PC-3 (cell line): ENCODE results near the gene ZNF483. TPM values are rescaled to one million over a fixed set of nuclear protein-coding genes. Genes with fewer than 3 reads are reported as not detected.
"Not testable (repeated sequence)": the region's sequence is repeated elsewhere in the genome, so short reads cannot be mapped to it uniquely, and the experiment has no call there.

ENCODE experiments used
- ATAC-seq: fragments of 200-7000 bp; cut with Tn5 transposase; 2 replicates; pipeline ENCODE4 v1.9.1; 2020; ENCODE audit warnings: mild to moderate bottlenecking, moderate library complexity
- BruUV-seq: library from RNA; stranded (reverse); fragments of 400-500 nt; replicated peaks from 2 replicates; lab custom pipeline; 2021; lab: Mats Ljungman, UMichigan
- CTCF ChIA-PET: fragments of 300-600 bp; sonication (Branson Sonifier 250); formaldehyde crosslinking; loops from one replicate; lab custom pipeline; 2022; ENCODE audit warnings: antibody characterized with exemption; lab: Charles Lee
- POLR2A ChIA-PET: fragments of 300-600 bp; sonication (Branson Sonifier 250); formaldehyde crosslinking; loops from one replicate; lab custom pipeline; 2022; ENCODE audit warnings: antibody characterized with exemption; ENCODE audit not compliant: unreplicated experiment; lab: Charles Lee
- DNase-seq: peaks from one replicate; pipeline ENCODE4 v3.0.0-alpha.2; 2015
- H2AFZ ChIP-seq: fragments of 300-600 bp; sonication (generic); 2 replicates; pipeline ENCODE4 v1.6.0; 2016; ENCODE audit warnings: antibody characterized with exemption, low read length
- H3F3A ChIP-seq: fragments of 300-600 bp; sonication (generic); one replicate; pipeline ENCODE4 v1.6.0; 2017; ENCODE audit warnings: antibody characterized with exemption, low read length, control low read depth, mild to moderate bottlenecking; ENCODE audit not compliant: unreplicated experiment
- H3K27ac ChIP-seq: fragments of 300-600 bp; sonication (generic); 2 replicates; pipeline ENCODE4 v1.5.1; 2016; ENCODE audit warnings: mild to moderate bottlenecking, low read length
- H3K27me3 ChIP-seq: fragments of 300-600 bp; sonication (generic); 2 replicates; pipeline ENCODE4 v1.6.1; 2016; ENCODE audit warnings: low read length, mixed read lengths
- H3K36me3 ChIP-seq: fragments of 300-600 bp; sonication (generic); 2 replicates; pipeline ENCODE4 v1.6.1; 2016; ENCODE audit warnings: low read depth, mixed run types, low read length, mixed read lengths
- H3K4me1 ChIP-seq: fragments of 300-600 bp; sonication (generic); 2 replicates; pipeline ENCODE4 v1.5.1; 2016; ENCODE audit warnings: low read length; ENCODE audit not compliant: insufficient read depth
- H3K4me2 ChIP-seq: fragments of 300-600 bp; sonication (generic); 2 replicates; pipeline ENCODE4 v1.6.0; 2016; ENCODE audit warnings: low read length
- H3K4me3 ChIP-seq: fragments of 300-600 bp; sonication (generic); 2 replicates; pipeline ENCODE4 v1.5.1; 2016; ENCODE audit warnings: mild to moderate bottlenecking, low read length, mixed read lengths
- H3K79me2 ChIP-seq: fragments of 300-600 bp; sonication (generic); 2 replicates; pipeline ENCODE4 v1.6.1; 2017; ENCODE audit warnings: low read length, mixed read lengths
- H3K9ac ChIP-seq: fragments of 300-600 bp; sonication (generic); 2 replicates; pipeline ENCODE4 v1.6.0; 2016; ENCODE audit warnings: mild to moderate bottlenecking, low read length
- H3K9me2 ChIP-seq: fragments of 300-600 bp; sonication (generic); replicated peaks from 2 replicates; pipeline ENCODE4 v1.6.1; 2016; ENCODE audit warnings: mixed run types, low read length, mixed read lengths
- H3K9me3 ChIP-seq: fragments of 300-600 bp; sonication (generic); 2 replicates; pipeline ENCODE4 v1.6.1; 2016; ENCODE audit warnings: low read length, mixed read lengths
- H4K20me1 ChIP-seq: fragments of 300-600 bp; sonication (generic); 2 replicates; pipeline ENCODE4 v1.6.1; 2016; ENCODE audit warnings: low read length, mixed read lengths
- CTCF ChIP-seq: fragments of 300-600 bp; sonication (generic); conservative IDR thresholded peaks from 2 replicates; pipeline ENCODE4 v1.5.1; 2017; ENCODE audit warnings: antibody characterized with exemption, low read depth, mild to moderate bottlenecking, low read length
- EZH2 ChIP-seq: fragments of 300-600 bp; sonication (generic); IDR thresholded peaks from one replicate; pipeline ENCODE4 v1.6.1; 2017; ENCODE audit warnings: antibody characterized with exemption, mild to moderate bottlenecking, low read length; ENCODE audit not compliant: unreplicated experiment
- EZH2phosphoT487 ChIP-seq: fragments of 300-600 bp; sonication (generic); IDR thresholded peaks from 2 replicates; pipeline ENCODE4 v1.6.1; 2018; ENCODE audit warnings: mild to moderate bottlenecking, antibody characterized with exemption, low read length, borderline replicate concordance
- intact Hi-C: fragments of 100-400 bp; cut with micrococcal nuclease; formaldehyde crosslinking; loops from 2 replicates; pipeline ENCODE4 v1.9.0; 2023
- total RNA-seq: library from RNA; depleted of rRNA; stranded (reverse); fragments of >200 nt; gene quantifications from 2 replicates; pipeline ENCODE4 v1.2.3, GENCODE V29; 2014

The ZNF483 gene
- total RNA-seq, 1 experiment from 2014 or later: 3.9 TPM

GRCh38 chr9:111548623-111549022 is 23.6 kb downstream of the ZNF483 start:
- Histone ChIP-seq H3K4me3 (no peak overlapping the region), H3K79me2 (no peaks in the 10 kb centered on the region), H3K27me3 (no peaks in the 10 kb centered on the region), H3K4me2 (no peak overlapping the region), H3K9me2 (no peaks in the 10 kb centered on the region), H2AFZ (no peak overlapping the region), H3F3A (no peaks in the 10 kb centered on the region), H4K20me1 (no peaks in the 10 kb centered on the region), H3K36me3 (peaks cover 77% of the 10 kb centered on the region), H3K9me3 (peaks cover 60% of the 10 kb centered on the region), H3K9ac (no peak overlapping the region), H3K4me1 (no peaks in the 10 kb centered on the region), H3K27ac (no peak overlapping the region)
- no peak for TF ChIP-seq EZH2phosphoT487
- TF ChIP-seq EZH2: no peak
- no peak for TF ChIP-seq CTCF
- DNase-seq: no peak
- ChIA-PET POLR2A (no interaction called here), CTCF (no interaction called here)
- no TSS peak for BruUV-seq
- ATAC-seq: no peak
- intact Hi-C loops: no loop called here

- CTCF ChIA-PET: not testable (repeated sequence)
Observed at GRCh38 chr9:111555425-111555824, 30.4 kb downstream of the ZNF483 start.

GRCh38 chr9:111559000-111559610 is 34.1 kb downstream of the ZNF483 start:
- BruUV-seq: no TSS peak
- Histone ChIP-seq H3K27me3 (no peaks in the 10 kb centered on the region), H3K4me2 (no peak overlapping the region), H2AFZ (no peak overlapping the region), H3K36me3 (peaks cover 4% of the 10 kb centered on the region), H4K20me1 (no peaks in the 10 kb centered on the region), H3K9ac (no peak overlapping the region), H3K27ac (no peak overlapping the region), H3K9me2 (no peaks in the 10 kb centered on the region), H3K4me1 (no peaks in the 10 kb centered on the region), H3F3A (no peaks in the 10 kb centered on the region), H3K4me3 (no peak overlapping the region), H3K9me3 (no peaks in the 10 kb centered on the region), H3K79me2 (no peaks in the 10 kb centered on the region)
- CTCF ChIA-PET: no interaction called here
- DNase-seq (peak; percentile 22), ATAC-seq (peak; percentile 51)
- TF ChIP-seq CTCF (no peak), EZH2 (no peak), EZH2phosphoT487 (no peak)
- intact Hi-C loops: no loop called here
- POLR2A ChIA-PET: no interaction called here

More at GRCh38 chr9:111555425-111555824, 30.4 kb downstream of the ZNF483 start:
- ATAC-seq, H3F3A ChIP-seq, H3K9ac ChIP-seq, H3K4me1 ChIP-seq, H4K20me1 ChIP-seq, BruUV-seq, DNase-seq, H3K4me2 ChIP-seq, H3K79me2 ChIP-seq, H3K9me3 ChIP-seq, H3K9me2 ChIP-seq, H3K27ac ChIP-seq, H2AFZ ChIP-seq, POLR2A ChIA-PET, H3K27me3 ChIP-seq, H3K4me3 ChIP-seq, intact Hi-C loops: not testable (repeated sequence)
- peaks cover 21% of the 10 kb centered on the region for H3K36me3 ChIP-seq
